M059J (cell line): ENCODE data around the gene VDAC2. TPM values are rescaled to one million over a fixed set of nuclear protein-coding genes. Genes with fewer than 3 reads are reported as not detected.

ENCODE experiments used
- DNase-seq: peaks from one replicate; pipeline ENCODE4 v3.0.0-alpha.2; 2012; ENCODE audit warnings: low read depth
- total RNA-seq: library from RNA; depleted of rRNA; stranded (reverse); fragments of >200 nt; shearing (Covaris generic); gene quantifications from 2 replicates; pipeline ENCODE4 v1.2.3, GENCODE V29; 2014

Gene VDAC2
- total RNA-seq, 1 experiment from 2014 or later, result 226 TPM

DNA sequence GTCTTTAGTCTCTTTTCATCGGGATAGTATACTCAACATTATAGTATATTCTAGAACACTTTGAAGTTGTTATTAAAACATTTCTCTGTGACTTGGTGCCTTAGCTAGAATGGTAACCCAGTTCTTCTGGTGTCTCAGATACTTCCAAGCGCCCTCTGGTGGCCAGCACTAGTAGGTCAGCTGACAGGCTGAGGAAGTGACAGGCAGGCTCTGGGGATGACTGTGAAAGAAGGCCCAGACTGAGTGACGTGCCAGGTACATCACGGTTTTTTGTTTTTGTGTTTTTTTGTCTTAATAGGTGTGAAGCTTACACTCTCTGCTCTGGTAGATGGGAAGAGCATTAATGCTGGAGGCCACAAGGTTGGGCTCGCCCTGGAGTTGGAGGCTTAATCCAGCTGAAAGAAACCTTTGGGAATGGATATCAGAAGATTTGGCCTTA, 20.0 kb downstream of the VDAC2 start:
- DNase-seq, result peak; percentile 81

DNA sequence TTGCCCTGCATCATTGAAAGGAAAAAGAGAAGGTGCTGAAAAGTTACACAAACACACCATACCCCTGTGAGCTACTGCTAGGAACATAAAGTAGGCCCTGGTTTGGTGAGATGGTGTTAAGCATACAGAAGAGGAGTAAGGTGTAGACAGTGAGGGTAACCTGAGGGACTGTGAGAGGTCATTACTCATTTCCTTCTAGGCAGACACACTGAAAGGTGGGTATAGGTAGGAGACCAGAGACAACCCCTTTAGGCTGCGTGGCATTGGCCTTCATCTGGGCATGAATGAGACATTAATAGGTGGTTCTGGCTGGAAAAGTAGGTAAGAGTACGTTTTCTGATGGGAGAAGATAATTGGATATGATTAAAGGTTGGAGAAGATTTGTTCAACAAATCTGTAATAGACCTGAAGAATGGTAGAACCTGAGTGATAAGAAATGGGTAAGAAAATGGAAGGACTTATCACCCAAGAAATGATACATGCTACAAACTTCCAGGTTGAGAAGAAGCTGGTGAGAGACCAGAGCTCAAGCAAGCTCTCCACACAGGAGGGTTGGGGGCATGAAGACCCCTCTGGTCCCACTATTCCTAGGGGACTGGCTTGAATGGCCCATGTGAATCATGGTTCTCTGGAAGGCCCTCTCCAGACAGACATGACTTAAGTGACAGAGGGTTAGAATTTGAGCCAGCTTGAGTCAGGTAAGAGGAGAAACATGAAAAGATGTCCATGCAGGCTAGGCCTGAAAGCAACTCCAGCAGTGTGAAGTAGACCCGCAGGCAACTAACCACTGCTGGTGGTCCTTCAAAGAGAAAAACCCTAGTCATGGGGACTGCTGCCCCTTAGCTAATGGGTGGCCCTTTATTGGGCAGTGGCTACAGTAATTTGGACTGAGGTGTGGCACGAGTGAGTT, 21.3 kb downstream of the VDAC2 start:
- DNase-seq, result no peak

DNA sequence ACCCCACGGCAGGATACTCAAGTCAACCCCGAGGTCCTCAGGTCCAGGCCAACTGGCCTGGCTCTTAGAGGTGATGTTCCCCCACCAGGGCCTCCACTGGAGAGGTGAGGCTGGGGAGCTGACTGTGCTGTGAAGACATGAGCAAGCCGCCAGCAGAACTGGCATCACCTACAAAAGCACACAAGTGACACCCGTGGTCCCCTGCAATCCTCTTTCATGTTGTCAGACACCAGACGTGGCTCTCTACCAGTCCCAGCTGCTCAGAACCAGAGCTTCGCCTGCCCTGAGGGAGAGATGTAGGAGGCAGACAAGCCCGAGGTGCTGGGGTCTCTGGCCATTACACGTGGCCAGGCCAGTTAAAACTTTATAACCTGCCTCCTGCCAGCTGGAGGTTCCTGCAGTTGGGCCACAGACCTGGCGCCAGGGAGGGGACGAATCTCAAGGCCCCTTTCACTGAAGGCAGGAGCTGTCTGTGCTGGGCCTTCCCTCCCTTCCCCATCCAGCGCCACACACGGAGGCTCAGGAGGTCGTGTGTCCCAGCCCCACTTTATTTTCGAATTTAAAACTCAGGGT, 22.9 kb downstream of the VDAC2 start:
- DNase-seq, result peak; percentile 38

DNA sequence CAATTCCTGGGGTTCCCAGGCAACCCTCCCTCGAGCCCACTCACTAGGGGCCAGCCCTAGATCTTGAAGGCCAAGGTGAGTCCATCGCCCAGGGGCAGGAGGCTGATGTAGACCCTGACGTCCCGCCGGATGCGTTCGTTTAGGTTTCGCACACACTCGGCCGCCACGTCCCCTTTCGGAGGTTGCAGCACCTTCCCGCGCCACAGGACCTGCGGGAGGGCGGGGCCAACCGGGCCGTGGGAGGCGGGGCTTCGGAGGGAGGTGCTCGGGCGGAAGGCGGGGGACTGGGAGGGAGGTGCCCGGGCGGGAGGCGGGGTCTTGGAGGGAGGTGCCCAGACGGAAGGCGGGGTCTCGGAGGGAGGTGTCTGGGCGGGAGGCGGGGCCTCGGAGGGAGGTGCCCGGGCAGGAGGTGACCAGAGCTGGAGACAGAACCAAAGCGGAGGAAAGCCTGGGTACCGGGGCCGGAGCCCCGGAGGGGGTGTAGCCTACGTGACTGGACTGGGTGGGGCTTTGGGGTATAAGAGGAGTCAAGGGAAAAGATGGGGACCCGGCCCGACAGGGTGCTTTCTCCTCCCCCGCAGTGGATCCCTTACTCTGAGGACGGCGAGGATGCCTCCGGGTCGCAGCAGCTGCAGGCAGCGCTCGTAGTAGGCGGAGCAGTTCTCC, 23.6 kb downstream of the VDAC2 start:
- DNase-seq, result peak; percentile 20

DNA sequence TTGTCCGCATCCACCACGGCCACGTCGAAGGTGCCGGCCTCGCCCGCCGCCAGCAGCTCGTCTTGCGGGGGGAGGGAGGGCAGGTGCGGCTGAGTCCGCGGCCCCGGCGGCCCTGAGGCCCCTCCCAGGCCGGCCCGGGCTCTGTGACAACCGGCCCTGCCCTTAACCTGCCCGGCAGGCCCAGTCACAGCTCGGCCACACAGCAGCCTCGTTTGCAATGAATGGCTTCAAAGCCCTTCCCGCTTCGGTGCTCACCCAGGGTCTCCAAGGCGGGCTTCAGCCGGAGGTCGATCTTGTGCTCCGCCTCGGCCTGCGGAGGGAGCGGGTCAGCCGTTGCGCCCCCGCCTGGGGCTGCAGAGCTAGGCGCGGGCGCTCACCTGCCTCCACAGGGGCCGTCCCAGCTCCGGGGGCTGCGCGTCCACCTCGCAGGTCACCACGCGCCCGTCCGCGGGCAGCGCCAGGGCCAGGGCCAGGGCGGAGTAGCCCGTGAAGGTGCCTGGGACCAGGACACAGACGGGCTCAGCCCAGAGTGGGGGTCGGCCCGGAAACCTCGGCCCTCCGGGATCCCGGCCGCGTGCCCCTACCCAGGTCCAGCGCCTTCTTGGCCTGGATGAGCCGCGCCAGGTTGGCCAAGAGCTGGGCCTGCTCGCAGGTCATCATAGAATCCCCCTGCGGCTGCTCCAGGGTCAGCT, 24.2 kb downstream of the VDAC2 start:
- DNase-seq, result no peak

DNA sequence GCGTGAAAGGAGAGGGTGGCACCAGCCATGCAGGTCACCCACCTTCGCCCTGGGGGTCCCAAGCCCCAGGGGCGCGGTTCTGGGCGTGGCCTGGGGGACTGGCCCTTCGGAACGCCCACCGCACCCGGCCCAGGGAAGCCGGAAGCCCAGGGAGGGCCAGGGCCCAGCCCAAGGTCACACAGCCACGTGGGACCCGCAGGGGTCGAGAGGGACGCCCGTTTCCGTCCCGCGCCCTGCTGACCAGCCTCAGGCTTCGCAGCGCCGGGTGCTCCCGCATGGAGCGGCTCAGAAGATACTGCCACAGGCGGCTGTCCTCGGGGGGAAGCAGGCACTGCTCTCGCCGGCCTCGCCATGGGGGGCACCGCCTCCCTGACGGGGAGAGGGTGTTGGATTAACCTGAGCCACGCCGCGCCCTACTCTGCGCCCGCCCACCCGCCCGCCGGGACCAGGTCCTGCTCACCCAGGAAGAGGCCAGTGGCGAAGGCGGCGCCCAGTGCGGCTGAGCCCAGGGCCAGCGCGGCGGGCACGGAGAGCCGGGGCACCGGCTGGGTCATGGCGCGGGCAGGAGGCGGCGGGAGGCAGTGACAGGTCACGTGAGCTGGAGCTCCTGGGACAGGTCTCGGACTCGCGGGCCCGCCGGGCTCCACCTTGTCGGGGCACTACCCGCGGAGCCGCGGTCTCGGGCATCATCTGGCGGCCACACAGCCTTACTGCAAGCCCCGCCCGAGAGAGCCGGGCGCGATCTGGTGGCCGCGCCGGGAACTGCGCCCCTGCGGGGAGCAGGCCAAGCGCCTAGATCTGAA, 25.0 kb downstream of the VDAC2 start, which contains the start of gene COMTD1:
Gene COMTD1, minus strand, starts transcription at position 583 of the 803 bp plus-strand sequence. Its CDS starts 29 bp downstream, at position 554.
- peak; percentile 88 for DNase-seq

DNA sequence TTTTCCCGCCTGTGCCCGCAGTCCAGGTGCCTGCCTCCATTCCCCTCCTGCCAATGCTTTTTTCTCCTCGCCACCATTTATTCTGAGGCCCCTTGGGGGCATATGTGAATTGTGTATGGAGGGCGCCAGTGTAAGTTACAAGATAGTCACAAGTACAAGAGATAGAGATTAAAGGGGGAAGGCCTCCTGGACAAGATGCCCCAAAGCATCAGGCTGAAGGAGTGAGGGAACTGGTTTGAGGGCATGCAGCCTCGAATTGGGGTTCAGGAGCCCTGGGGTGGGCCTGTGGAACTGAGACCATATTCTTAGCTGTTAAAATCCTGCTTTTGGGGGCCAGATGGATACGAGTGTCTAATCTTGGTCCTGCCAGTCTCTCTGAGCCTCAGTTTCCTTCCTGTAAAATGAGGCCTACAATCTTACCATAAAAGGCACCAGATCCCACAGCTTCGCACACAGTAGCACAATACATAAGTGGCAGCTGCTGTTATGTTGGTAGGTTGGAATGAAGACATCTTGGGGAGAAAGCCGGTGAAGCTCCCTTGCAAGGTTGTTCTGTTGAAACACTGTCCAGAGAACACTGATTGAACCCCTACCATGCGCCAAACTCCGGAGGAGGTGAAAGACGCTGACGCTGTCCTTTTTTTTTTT, 25.7 kb downstream of the VDAC2 start:
- DNase-seq, result no peak

DNA sequence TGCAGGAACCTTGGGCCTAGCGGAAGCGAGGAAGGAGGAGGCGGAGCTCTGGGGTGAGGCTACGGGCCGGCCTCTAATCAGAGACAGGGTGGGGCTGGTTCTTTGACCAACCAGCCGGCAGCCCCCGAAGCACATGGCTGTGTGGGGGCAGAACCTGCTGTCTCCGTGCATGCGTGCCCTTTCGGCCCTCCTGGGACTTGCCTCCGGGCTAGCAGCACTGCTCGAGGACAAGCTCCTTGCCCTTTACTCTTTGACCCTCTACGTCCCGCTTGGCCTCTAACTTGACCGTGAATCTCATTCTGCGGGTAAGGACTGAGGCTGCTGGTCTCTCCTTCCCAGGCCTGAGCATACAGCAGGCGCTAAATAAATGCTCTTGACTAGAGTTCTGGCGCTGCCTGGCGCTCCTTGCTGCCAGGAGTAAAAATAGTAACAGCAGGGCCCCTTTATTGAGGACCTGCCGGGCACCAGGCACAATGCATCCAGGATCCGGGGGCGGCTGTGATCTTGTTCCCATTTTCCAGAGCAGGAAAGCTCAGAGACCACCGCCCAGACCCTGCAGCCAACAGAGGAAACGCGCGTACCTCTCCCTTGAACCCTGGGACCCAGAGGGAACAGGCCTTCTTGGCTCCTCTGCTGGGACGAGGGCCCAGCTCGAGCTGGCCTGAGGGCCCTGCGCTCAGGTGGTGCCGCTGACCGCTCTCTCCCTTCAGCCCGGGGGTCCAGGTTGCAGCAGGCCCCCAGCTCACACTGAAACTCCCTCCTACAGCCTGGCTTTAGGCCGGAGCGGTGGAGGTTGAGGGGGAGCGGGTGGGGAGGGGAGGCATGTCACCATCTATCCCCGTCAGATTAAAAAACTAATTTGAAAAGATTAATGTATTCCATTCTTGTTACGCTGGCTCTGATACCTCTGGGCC, 27.8 kb downstream of the VDAC2 start:
- DNase-seq, result no peak

DNA sequence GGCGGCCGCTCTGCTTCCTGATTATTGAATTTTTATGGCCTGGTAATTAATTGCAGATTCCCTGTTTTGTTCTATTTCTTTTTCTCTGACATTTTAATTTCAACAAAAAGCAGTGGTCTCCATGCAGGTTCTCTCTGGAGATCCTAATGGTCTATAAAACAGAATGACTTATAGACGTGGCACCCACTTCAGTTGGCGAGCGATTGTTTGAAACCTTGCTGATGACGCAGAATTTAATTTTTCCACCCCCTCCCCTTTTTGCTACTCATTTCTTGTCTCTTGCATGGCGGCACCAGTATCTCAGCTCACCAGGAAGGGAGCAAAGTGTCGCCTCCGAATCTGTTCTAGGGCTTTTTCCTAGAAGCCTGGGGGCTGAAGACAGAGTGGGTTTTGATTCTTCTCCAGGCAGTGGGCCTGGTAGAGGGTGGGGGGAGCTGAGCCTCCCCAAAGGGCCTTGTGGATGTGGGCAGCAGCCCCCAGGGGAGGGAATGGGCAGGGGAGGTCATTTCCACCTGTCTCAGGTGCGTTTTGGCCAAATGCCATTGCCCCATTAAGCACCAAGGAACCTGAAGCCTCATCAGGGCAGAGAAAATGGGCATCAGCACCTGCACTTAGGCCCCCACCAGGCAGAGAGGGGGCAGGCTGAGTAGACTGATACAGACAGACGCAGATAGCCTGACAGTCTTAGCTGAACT, 28.6 kb downstream of the VDAC2 start:
- no peak for DNase-seq

DNA sequence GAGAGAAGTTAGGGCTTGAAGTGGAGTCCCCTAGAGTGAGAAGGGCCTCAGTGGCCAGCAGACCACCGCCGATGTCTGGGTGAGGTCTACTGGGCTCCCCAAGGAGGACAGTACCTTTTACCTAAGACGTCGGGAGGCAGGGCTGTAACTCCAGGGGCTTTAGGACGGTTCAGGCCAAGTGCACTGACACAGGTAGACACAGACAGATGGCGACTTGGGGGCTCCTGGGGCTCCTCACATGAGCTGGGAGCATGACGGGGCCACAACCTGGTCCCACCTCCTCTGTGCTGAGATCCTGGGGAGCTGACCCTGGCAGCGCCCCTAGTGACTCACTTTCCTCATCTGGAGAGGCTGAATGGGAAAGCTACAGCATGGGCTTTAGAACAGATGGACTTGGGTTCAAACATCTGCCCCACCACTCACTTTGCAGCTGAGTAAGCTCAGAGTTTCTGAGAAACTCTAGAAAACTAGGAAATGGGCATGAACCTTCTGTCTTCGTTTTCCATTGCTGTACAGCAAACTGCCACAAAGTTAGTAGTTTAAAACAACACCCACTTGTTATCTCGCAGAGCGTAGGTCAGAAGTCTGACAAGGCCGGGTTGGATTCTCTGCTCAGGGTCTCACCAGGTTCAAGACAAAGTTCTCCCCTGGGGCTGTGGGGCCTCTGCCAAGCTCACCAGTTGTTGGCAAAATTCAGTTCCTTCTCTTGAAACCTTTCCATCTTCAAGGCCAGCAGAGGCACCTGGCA, 29.9 kb downstream of the VDAC2 start:
- no peak for DNase-seq

DNA sequence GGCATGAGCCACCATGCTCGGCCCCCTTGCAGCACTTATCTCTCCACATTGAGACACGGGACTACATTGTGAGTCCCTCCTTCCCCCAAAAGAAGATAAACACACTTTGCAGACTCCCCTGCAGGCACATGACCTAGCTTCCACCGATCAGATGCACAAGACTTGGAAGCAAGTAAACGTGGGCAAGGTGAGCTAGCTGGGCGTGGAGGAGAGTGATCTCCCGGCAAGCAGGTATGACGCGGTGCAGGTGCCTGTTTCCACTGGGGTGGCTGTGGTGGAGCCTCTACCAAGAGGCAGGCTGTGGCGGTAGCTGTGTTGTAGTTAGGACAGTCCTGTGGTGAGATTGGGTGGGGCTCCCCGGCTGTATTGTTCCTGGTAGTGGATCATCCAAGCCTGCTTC, 32.8 kb downstream of the VDAC2 start:
- no peak for DNase-seq

DNA sequence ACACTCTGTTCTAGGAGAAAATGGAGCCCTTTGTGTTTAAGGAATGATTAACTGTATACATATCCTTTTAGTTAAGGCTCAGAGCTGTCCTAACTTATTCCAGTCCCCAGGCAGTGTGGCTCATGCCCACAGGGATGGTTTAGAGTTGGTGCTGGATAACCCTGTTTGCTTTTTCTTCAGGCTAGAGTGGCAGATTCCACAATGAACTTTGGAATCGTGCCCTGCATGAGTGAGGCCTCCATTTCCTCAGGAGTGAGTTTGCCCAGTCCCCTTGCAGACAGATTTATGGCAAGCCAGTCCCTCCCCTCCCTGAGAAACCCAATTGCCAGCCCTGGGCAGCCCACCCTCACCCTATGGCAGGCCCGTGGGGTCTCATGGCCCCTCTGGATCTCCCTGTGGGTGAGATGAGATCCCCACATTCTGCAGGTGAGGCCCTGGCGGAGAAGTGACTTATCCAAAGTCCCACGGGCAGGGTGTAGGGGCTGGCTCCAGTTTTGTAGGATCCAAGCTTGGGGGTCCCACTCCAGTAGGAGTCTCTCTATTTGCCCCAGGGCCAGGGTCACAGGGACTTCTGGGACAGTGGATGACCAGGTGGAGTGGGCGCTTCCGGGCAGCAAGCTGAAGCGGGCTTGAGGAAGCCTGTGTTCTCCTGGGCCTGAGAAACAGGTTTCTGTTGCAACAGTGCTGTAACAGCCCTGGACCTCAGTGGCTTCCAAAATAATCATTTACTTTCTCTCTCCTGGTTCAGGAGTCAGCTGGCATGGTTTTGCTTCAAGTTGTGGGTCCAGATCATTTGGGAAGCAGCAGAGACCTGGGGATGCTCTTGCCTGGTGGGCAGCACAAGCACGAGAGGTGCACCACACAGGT, 34.1 kb downstream of the VDAC2 start:
- no peak for DNase-seq

DNA sequence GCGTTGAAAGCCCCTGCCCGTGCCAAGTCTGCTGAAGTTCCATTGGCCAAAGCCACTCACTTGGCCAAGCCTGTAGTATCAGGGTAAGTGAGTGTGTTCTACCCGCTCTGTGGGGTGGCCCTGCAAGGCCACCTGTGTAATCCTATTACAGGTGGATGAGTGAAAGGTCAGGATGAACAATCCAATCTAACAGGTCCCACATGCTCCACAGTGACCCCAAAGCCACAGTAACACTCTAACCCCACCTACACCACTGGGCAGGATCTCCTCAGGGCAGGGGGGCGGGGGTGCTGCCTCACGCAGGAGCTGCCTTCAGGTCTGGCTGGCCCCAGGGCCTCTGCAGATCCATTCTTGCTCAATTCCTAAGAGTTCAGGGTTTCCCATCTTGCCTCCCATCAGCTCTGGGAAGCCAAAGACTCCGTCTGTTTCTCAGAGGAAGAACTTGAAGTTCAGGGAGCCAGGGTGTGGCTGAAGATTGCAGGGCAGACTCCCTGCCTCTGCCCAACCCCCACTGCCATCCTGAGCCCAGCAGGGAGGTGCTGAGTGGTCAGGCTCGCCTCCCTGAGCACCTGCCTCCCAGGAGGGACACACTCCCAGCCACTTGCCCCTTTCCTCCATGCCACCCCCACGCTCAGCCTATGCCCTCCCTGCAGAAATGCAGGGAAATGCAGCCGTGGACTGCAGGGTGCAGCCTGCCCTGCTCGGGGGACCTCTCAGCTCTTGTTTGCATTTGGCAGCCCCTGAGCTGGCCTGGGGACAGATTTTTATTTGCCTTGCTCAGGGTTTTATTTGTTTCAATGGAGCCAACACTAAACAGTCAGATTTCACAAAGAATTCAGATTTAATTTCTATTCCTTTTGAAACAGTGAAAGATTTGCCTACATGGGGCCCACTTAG, 35.0 kb downstream of the VDAC2 start:
- DNase-seq, result no peak

DNA sequence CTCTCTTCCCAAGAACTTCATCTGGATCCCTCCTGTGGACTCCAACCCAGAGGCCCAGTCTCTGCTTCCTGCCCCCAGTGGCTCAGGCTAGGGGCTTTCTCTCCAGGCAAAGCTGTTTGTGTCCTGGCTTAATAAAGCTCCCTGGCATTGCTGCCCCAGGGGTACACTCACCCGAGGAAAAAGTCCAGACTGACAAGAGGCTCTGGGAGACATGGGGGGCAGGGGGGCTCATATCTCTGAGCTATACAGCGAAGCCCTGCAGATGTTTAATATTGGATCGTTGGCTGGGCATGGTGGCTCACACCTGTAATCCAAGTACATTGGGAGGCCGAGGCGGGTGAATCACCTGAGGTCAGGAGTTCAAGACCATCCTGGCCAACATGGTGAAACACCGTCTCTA, 35.9 kb downstream of the VDAC2 start:
- no peak for DNase-seq

DNA sequence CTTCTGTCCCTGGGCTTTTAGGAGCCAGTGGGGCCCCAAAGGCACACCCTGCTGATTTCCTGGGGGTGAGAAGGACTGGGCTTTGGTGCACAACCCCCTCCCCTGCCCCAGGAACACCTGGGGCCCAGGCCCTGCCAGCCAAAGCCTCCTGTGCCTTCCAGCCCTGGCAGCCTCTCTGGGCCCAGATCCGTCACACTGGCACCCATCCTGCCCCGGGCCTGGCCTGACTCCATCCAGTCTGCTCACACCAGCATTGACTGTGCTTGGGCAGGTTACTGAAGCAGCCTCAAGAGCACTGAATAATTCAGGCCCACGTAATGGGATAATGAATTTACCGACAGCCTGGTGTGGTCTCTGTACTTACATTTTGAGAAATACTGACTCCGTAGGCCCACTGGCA, 37.2 kb downstream of the VDAC2 start:
- no peak for DNase-seq

DNA sequence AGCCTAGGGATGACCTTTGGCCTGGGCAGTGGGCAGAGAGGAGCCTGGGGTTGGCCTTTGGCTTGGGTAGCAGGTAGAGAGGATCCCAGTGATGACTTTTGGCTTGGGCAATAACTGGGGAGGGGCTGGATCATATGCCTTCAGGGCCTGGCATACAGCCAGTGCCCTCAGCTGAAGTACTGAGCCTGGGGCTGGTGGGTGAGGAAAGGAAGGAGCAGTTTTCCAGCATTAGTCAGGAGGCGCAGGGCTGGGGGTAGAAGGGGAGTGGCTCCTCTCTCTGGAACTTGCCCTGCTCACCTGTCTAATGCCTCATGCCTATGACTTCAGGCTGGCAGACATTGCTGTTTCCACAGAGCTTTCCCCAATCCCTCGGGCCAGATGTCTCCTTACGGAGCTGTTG, 40.3 kb downstream of the VDAC2 start:
- DNase-seq, result peak; percentile 77
